LoVo (cell line): ENCODE measurements around the gene OR13H1.
"Not testable (repeated sequence)": the region's sequence is repeated elsewhere in the genome, so short reads cannot be mapped to it uniquely, and the experiment has no call there.

Source experiments
- DNase-seq: peaks from one replicate; pipeline ENCODE4 v3.0.0-alpha.2; 2016; ENCODE audit warnings: low spot score

OR13H1 gene

GRCh38 chrX:131543774-131544173 lies at the start of gene OR13H1:
Gene OR13H1, plus strand, starts transcription at chrX:131544074. Its CDS starts 0 bp downstream, at chrX:131544074.
- no peak for DNase-seq

DNA sequence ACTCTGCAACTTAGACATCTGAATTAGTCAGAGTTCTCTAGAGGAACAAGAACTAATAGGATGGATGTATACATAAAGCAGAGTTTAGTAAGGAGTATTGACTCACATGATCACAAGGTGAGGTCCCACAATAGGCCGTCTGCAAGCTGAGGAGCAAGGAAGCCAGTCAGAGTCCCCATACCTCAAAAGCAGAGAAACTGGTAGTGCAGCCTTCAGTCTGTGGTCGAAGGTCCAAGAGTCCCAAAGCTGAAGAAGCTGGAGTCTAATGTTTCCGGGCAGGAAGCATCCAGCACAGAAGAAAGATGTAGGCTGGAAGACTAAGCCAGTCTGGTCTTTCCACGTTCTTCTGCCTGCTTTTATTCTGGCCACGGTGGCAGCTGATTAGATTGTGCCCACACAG lies 42.3 kb upstream of the OR13H1 start:
- not testable (repeated sequence) for DNase-seq

DNA sequence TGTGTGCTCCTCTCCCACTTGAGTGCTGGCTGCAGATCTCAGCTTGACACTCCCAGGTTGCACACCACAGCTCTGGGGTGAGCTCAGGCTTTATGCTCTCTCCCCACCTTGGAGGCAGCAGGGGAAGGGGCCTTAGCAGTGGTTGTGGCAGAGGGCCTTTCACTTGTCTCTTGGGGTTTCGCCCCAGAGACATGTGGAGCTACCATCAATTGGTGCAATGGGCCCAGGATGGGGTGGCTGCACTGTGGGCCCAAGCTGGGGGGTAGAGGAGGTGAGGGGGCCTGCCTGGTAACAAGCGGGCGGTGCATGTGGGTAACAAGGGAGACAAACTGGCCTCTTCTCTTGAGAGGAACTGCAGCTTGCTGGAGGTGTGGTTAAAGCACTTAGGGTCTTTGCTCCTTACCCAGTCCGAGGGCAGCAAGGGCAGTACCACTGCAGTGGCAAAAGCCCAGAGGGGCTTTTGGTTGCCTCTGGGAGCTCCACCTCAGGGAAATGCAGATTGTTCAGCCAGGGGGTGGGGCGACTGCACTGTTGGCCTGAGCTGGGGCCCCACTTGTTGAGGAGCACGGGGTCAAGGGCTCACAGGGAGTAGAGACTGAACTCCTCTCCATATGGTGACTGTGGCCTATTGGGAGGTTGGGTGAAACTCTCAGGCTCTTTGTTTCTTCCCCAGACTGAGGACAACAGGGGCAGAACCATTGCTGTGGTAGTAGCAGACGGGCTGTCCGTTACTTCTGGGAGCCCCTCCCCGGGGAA lies 30.5 kb upstream of the OR13H1 start:
- no peak for DNase-seq

DNA sequence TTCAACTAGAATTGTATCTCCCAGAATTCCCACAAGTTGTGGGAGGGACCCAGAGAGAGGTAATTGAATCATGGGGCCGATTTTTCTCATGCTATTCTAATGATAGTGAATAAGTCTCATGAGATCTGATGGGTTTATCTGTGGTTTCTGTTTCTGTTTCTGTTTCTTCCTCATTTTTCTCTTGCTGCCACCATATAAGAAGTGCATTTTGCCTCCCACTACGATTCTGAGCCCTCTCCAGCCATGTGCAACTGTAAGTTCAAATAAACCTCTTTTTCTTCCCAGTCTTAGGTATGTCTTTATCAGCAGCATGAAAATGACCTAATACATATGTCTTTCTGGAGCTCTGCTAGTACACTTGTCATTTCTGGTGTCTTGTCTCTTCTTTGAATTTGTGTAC lies 22.1 kb upstream of the OR13H1 start:
- no peak for DNase-seq

GRCh38 chrX:131544218-131544617 lies 344 bp downstream of the OR13H1 start:
- DNase-seq, result no peak

DNA sequence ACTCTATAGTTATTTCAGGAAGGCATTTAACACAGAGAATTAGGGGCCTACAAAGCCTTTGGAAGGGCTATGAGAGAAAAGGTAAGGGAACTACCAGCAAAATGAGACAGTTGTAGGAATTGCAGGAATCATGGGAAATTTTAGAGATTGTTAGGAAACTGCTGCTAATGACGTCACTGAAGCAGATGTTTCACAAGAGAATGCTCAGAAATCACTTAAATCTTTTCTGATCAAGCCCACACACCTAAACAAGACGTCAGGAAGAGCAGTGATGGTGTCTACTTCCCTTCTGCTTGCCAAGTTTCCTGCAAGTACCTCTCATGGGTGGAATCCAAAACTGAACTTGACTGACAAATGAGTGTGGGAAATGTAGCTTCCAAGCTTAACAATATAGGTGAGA lies 5.1 kb downstream of the OR13H1 start:
- DNase-seq, result no peak

- not testable (repeated sequence) for DNase-seq
Observed at GRCh38 chrX:131552453-131552852, 8.6 kb downstream of the OR13H1 start.

DNA sequence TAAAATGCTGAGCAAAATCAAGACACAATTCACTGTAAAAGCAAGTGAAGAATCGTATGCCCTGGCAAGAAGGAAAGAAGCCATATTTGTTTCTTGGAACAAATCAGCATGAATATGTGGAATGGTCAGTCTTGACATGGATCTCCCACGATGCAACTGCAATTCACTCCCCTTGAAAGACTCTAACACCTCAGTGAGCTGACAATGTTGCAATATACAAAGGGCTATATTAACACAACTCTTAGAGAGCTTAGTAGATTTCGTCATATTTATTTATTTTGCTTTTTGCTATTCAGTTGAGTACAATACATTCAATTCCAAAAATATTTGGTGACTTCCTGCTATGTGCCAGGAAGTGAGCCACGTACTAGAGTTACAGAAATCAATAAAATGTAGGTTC lies 14.7 kb downstream of the OR13H1 start:
- no peak for DNase-seq

- DNase-seq, result no peak
Observed at GRCh38 chrX:131564553-131565229, 20.8 kb downstream of the OR13H1 start.

GRCh38 chrX:131565909-131566308 lies 22.0 kb downstream of the OR13H1 start:
- DNase-seq, result no peak

DNA sequence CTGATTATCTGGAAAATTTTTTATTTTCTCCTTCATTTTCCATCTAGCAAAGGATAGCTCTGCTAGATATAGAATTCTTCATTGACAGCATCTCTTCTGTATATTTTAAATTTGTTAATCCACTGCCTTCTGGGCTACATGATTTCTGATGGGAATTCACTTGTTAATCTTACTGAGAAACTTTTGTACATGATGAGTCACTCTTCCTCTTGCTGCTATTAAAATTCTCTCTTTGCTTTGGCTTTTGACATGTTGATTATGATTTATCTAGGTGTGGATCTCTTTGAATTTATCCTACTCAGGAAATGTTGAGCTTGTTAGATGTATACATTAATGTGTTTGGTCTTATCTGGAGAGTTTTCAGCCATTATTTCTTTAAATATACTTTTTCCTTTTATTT lies 27.5 kb downstream of the OR13H1 start:
- DNase-seq, result no peak

GRCh38 chrX:131572372-131573014 lies 28.6 kb downstream of the OR13H1 start:
- DNase-seq, result no peak

DNA sequence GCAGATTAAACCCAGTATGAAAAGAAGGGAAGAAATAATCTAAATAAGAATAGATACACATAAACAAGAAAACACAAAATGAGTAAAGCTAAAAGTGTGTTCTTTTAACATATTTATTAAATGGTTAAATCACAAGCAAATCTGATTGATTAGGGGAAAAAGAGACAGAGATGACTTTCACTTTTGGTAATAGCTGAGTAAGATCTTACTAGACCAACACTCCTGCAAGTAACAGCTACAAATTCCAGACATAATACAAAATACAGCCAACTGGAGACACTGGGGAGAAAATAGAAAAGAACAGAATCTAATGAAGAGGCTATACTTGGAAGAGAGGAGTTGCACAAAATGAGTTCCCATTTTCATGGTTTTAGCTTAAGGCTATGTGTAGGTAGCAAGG lies 33.5 kb downstream of the OR13H1 start:
- DNase-seq, result no peak

GRCh38 chrX:131577999-131578734 lies 34.3 kb downstream of the OR13H1 start:
- no peak for DNase-seq

DNA sequence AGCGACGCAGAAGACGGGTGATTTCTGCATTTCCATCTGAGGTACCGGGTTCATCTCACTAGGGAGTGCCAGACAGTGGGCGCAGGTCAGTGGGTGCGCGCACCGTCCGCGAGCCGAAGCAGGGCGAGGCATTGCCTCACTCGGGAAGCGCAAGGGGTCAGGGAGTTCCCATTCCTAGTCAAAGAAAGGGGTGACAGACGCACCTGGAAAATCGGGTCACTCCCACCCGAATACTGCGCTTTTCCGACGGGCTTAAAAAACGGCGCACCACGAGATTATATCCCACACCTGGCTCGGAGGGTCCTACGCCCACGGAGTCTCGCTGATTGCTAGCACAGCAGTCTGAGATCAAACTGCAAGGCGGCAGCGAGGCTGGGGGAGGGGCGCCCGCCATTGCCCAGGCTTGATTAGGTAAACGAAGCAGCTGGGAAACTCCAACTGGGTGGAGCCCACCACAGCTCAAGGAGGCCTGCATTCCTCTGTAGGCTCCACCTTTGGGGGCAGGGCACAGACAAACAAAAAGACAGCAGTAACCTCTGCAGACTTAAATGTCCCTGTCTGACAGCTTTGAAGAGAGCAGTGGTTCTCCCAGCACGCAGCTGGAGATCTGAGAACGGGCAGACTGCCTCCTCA lies 35.0 kb downstream of the OR13H1 start:
- not testable (repeated sequence) for DNase-seq

- DNase-seq, result no peak
Observed at GRCh38 chrX:131588995-131589394, 45.1 kb downstream of the OR13H1 start.
